ENCODE data around the gene RAP2A. TPM values are rescaled to one million over a fixed set of nuclear protein-coding genes. Genes with fewer than 3 reads are reported as not detected.

The RAP2A gene
- total RNA-seq, 1 donor = 49.9 TPM

GRCh38 chr13:97408938-97409337 lies 25.0 kb upstream of the RAP2A start:
- no peak overlapping the region for H3K4me2 ChIP-seq (ENCODE audit: insufficient read depth, low read length)
- no peak overlapping the region for H3K27ac ChIP-seq (ENCODE audit: low read depth, low read length)
- no peaks in the 10 kb centered on the region for H3K79me2 ChIP-seq (ENCODE audit: insufficient read depth, low read length)
- H2AFZ ChIP-seq (ENCODE audit: low read length) = no peak overlapping the region
- no peaks in the 10 kb centered on the region for H3K36me3 ChIP-seq (ENCODE audit: insufficient read depth, low read length)
- no peak for DNase-seq (ENCODE audit: insufficient read length, low spot score, missing footprints)
- TF ChIP-seq CTCF (IDR thresholded peaks at IDR 0.05; ENCODE audit: extremely low read depth, low read depth, low read length) = no peak
- no peaks in the 10 kb centered on the region for H4K20me1 ChIP-seq (ENCODE audit: insufficient read depth, low read length)
- no peak overlapping the region for H3K4me3 ChIP-seq (ENCODE audit: insufficient read depth, low read length)
- peaks cover 5% of the 10 kb centered on the region for H3K27me3 ChIP-seq (ENCODE audit: insufficient read depth, low read length)
- no peaks in the 10 kb centered on the region for H3K9me3 ChIP-seq (ENCODE audit: low read depth, low read length)
- H3K4me1 ChIP-seq (ENCODE audit: insufficient read depth, low read length) = peaks cover 5% of the 10 kb centered on the region

GRCh38 chr13:97411984-97412383 lies 22.0 kb upstream of the RAP2A start:
- no peak overlapping the region for H2AFZ ChIP-seq (ENCODE audit: low read length)
- H3K4me2 ChIP-seq (ENCODE audit: insufficient read depth, low read length) = no peak overlapping the region
- no peaks in the 10 kb centered on the region for H4K20me1 ChIP-seq (ENCODE audit: insufficient read depth, low read length)
- H3K79me2 ChIP-seq (ENCODE audit: insufficient read depth, low read length) = no peaks in the 10 kb centered on the region
- no peaks in the 10 kb centered on the region for H3K9me3 ChIP-seq (ENCODE audit: low read depth, low read length)
- no peaks in the 10 kb centered on the region for H3K4me1 ChIP-seq (ENCODE audit: insufficient read depth, low read length)
- TF ChIP-seq CTCF (IDR thresholded peaks at IDR 0.05; ENCODE audit: extremely low read depth, low read depth, low read length) = no peak
- H3K36me3 ChIP-seq (ENCODE audit: insufficient read depth, low read length) = no peaks in the 10 kb centered on the region
- H3K27ac ChIP-seq (ENCODE audit: low read depth, low read length) = no peak overlapping the region
- no peak for DNase-seq (ENCODE audit: insufficient read length, low spot score, missing footprints)
- no peak overlapping the region for H3K4me3 ChIP-seq (ENCODE audit: insufficient read depth, low read length)
- H3K27me3 ChIP-seq (ENCODE audit: insufficient read depth, low read length) = peaks cover 4% of the 10 kb centered on the region

GRCh38 chr13:97413694-97414093 lies 20.3 kb upstream of the RAP2A start:
- no peak for DNase-seq (ENCODE audit: insufficient read length, low spot score, missing footprints)
- Histone ChIP-seq H2AFZ (ENCODE audit: low read length) (no peak overlapping the region), H3K36me3 (ENCODE audit: insufficient read depth, low read length) (no peaks in the 10 kb centered on the region), H3K27ac (ENCODE audit: low read depth, low read length) (no peak overlapping the region), H3K79me2 (ENCODE audit: insufficient read depth, low read length) (no peaks in the 10 kb centered on the region), H4K20me1 (ENCODE audit: insufficient read depth, low read length) (no peaks in the 10 kb centered on the region), H3K9me3 (ENCODE audit: low read depth, low read length) (no peaks in the 10 kb centered on the region), H3K4me2 (ENCODE audit: insufficient read depth, low read length) (no peak overlapping the region), H3K27me3 (ENCODE audit: insufficient read depth, low read length) (peaks cover 2% of the 10 kb centered on the region), H3K4me3 (ENCODE audit: insufficient read depth, low read length) (no peak overlapping the region), H3K4me1 (ENCODE audit: insufficient read depth, low read length) (no peaks in the 10 kb centered on the region)
- TF ChIP-seq CTCF (IDR thresholded peaks at IDR 0.05; ENCODE audit: extremely low read depth, low read depth, low read length) = no peak

GRCh38 chr13:97414392-97414791 lies 19.6 kb upstream of the RAP2A start:
- Histone ChIP-seq H2AFZ (ENCODE audit: low read length) (no peak overlapping the region), H3K79me2 (ENCODE audit: insufficient read depth, low read length) (no peaks in the 10 kb centered on the region), H3K27me3 (ENCODE audit: insufficient read depth, low read length) (peaks cover 2% of the 10 kb centered on the region), H4K20me1 (ENCODE audit: insufficient read depth, low read length) (no peaks in the 10 kb centered on the region), H3K36me3 (ENCODE audit: insufficient read depth, low read length) (no peaks in the 10 kb centered on the region), H3K4me3 (ENCODE audit: insufficient read depth, low read length) (no peak overlapping the region), H3K4me1 (ENCODE audit: insufficient read depth, low read length) (no peaks in the 10 kb centered on the region), H3K9me3 (ENCODE audit: low read depth, low read length) (no peaks in the 10 kb centered on the region), H3K4me2 (ENCODE audit: insufficient read depth, low read length) (no peak overlapping the region), H3K27ac (ENCODE audit: low read depth, low read length) (no peak overlapping the region)
- TF ChIP-seq CTCF (IDR thresholded peaks at IDR 0.05; ENCODE audit: extremely low read depth, low read depth, low read length) = no peak
- no peak for DNase-seq (ENCODE audit: insufficient read length, low spot score, missing footprints)

Measured in osteoblast (primary cell).